IMR-90 (cell line): Measurements from ENCODE around the gene TRIM25. TPM values are rescaled to one million over a fixed set of nuclear protein-coding genes. Genes with fewer than 3 reads are reported as not detected.

ENCODE experiments used
- ATAC-seq: fragments of 200-7000 bp; cut with Tn5 transposase; 2 replicates; pipeline ENCODE4 v1.9.1; 2020; ENCODE audit warnings: low read depth, mild to moderate bottlenecking, moderate library complexity
- BruUV-seq: library from RNA; stranded (reverse); fragments of 400-500 nt; replicated peaks from 2 replicates; lab custom pipeline; 2021; lab: Mats Ljungman, UMichigan
- CTCF ChIA-PET: fragments of 300-600 bp; formaldehyde crosslinking; extraction: SDS; loops from one replicate; lab custom pipeline; 2021; ENCODE audit warnings: antibody characterized with exemption; lab: Yijun Ruan, JAX
- POLR2A ChIA-PET: fragments of 300-600 bp; sonication (Branson Sonifier 250); formaldehyde crosslinking; loops from one replicate; lab custom pipeline; 2022; ENCODE audit warnings: antibody characterized with exemption; ENCODE audit not compliant: unreplicated experiment; lab: Charles Lee
- DNase-seq: peaks from one replicate; pipeline ENCODE4 v3.0.0; 2013
- H2AFZ ChIP-seq: replicated peaks from 2 replicates; pipeline ENCODE3; 2013; ENCODE audit warnings: low read length, mild to moderate bottlenecking; ENCODE audit not compliant: poor library complexity
- H2AK5ac ChIP-seq: 2 replicates; pipeline ENCODE4 v1.6.1; 2013; ENCODE audit warnings: low read depth, low read length, inconsistent platforms
- H2AK9ac ChIP-seq: replicated peaks from 2 replicates; pipeline ENCODE3; 2013; ENCODE audit warnings: mild to moderate bottlenecking, low read depth, low read length, moderate library complexity; ENCODE audit not compliant: poor library complexity
- H2BK120ac ChIP-seq: 2 replicates; pipeline ENCODE4 v1.6.1; 2013; ENCODE audit warnings: low read depth, low read length, inconsistent platforms
- H2BK15ac ChIP-seq: 3 replicates; pipeline ENCODE4 v1.6.1; 2013; ENCODE audit warnings: low read depth, low read length, inconsistent platforms
- H2BK20ac ChIP-seq: 2 replicates; pipeline ENCODE4 v1.6.1; 2013; ENCODE audit warnings: low read depth, mild to moderate bottlenecking, inconsistent platforms, low read length, moderate library complexity
- H2BK5ac ChIP-seq: 2 replicates; pipeline ENCODE4 v1.6.1; 2013; ENCODE audit warnings: mild to moderate bottlenecking, low read depth, low read length, inconsistent platforms; ENCODE audit not compliant: poor library complexity, severe bottlenecking
- H3K14ac ChIP-seq: replicated peaks from 2 replicates; pipeline ENCODE4 v1.6.1; 2013; ENCODE audit warnings: low read depth, low read length, inconsistent platforms
- H3K18ac ChIP-seq: 2 replicates; pipeline ENCODE4 v1.6.1; 2013; ENCODE audit warnings: low read depth, low read length, control low read depth
- H3K23ac ChIP-seq: 2 replicates; pipeline ENCODE4 v1.6.1; 2013; ENCODE audit warnings: low read depth, low read length, inconsistent platforms
- H3K27ac ChIP-seq: 2 replicates; pipeline ENCODE4 v1.5.1; 2013; ENCODE audit warnings: mild to moderate bottlenecking, control low read depth, low read length; ENCODE audit not compliant: insufficient read depth
- H3K27me3 ChIP-seq: 2 replicates; pipeline ENCODE4 v1.6.1; 2013; ENCODE audit warnings: low read length; ENCODE audit not compliant: control insufficient read depth, insufficient read depth
- H3K36me3 ChIP-seq: 2 replicates; pipeline ENCODE4 v1.6.1; 2013; ENCODE audit warnings: low read length, mixed read lengths; ENCODE audit not compliant: control insufficient read depth, insufficient read depth
- H3K4ac ChIP-seq: 2 replicates; pipeline ENCODE4 v1.6.1; 2013; ENCODE audit warnings: low read depth, low read length, inconsistent platforms
- H3K4me1 ChIP-seq: 2 replicates; pipeline ENCODE4 v1.6.1; 2013; ENCODE audit warnings: low read length, mixed read lengths; ENCODE audit not compliant: control insufficient read depth, insufficient read depth
- H3K4me2 ChIP-seq: 2 replicates; pipeline ENCODE4 v1.6.1; 2013; ENCODE audit warnings: low read depth, mild to moderate bottlenecking, control low read depth, low read length, moderate library complexity
- H3K4me3 ChIP-seq: 2 replicates; pipeline ENCODE4 v1.5.1; 2013; ENCODE audit warnings: low read depth, mild to moderate bottlenecking, control low read depth, low read length, moderate library complexity; ENCODE audit not compliant: insufficient read depth
- H3K56ac ChIP-seq: 2 replicates; pipeline ENCODE4 v1.6.1; 2013; ENCODE audit warnings: low read length, inconsistent platforms; ENCODE audit not compliant: insufficient read depth; ENCODE audit errors: extremely low read depth
- H3K79me1 ChIP-seq, 2 experiments: 2 replicates each; pipeline ENCODE4 v1.6.1; 2013; ENCODE audit warnings: low read length in 2 of 2, inconsistent platforms in 1 of 2, low read depth in 1 of 2
- H3K9ac ChIP-seq: 2 replicates; pipeline ENCODE4 v1.6.1; 2013; ENCODE audit warnings: low read depth, low read length, control low read depth
- H3K9me1 ChIP-seq: 2 replicates; pipeline ENCODE4 v1.6.1; 2013; ENCODE audit warnings: low read length, inconsistent platforms; ENCODE audit not compliant: insufficient read depth
- H3K9me3 ChIP-seq: 2 replicates; pipeline ENCODE4 v1.6.1; 2013; ENCODE audit warnings: low read length; ENCODE audit not compliant: control insufficient read depth, insufficient read depth
- H4K20me1 ChIP-seq: 2 replicates; pipeline ENCODE4 v1.6.1; 2013; ENCODE audit warnings: low read length, inconsistent platforms; ENCODE audit not compliant: insufficient read depth
- H4K5ac ChIP-seq: 2 replicates; pipeline ENCODE4 v1.6.1; 2013; ENCODE audit warnings: mild to moderate bottlenecking, low read depth, low read length, control low read depth
- H4K8ac ChIP-seq, 2 experiments: 2 replicates each; pipeline ENCODE4 v1.6.1; 2013; ENCODE audit warnings: low read depth in 2 of 2, low read length in 2 of 2, control low read depth in 1 of 2, inconsistent platforms in 1 of 2
- H4K91ac ChIP-seq: 2 replicates; pipeline ENCODE4 v1.6.1; 2013; ENCODE audit warnings: low read depth, low read length, inconsistent platforms; ENCODE audit not compliant: insufficient read depth
- CEBPB ChIP-seq: IDR thresholded peaks from 2 replicates; pipeline ENCODE4 v1.6.1; 2012; ENCODE audit warnings: low read depth, low read length, improper control_type of control experiment
- CTCF ChIP-seq: conservative IDR thresholded peaks from 2 replicates; pipeline ENCODE4 v1.5.1; 2012; ENCODE audit warnings: mild to moderate bottlenecking, low read depth, low read length, improper control_type of control experiment
- MAZ ChIP-seq: IDR thresholded peaks from 2 replicates; pipeline ENCODE4 v1.6.1; 2012; ENCODE audit warnings: low read depth, mild to moderate bottlenecking, low read length, improper control_type of control experiment, moderate library complexity, borderline replicate concordance
- POLR2A ChIP-seq: IDR thresholded peaks from 2 replicates; pipeline ENCODE4 v1.6.1; 2012; ENCODE audit warnings: mild to moderate bottlenecking, low read depth, low read length
- RFX5 ChIP-seq: IDR thresholded peaks from 2 replicates; pipeline ENCODE4 v1.8.0; 2012; ENCODE audit warnings: low read depth, mild to moderate bottlenecking, low read length, moderate library complexity
- WGBS, 2 experiments: methylation state at CpG; one replicate each; pipeline versions ENCODE4 v1.1.5 to v1.1.7; 2013; ENCODE audit warnings: missing lambda C conversion rate in 2 of 2; ENCODE audit not compliant: insufficient read length in 1 of 2; ENCODE audit errors: extremely low coverage in 2 of 2; 5-methylcytosine and 5-hydroxymethylcytosine counted together
- dilution Hi-C: fragments of 300-500 bp; cut with HindIII; formaldehyde crosslinking; loops from one replicate; pipeline ENCODE4 v1.14.3; 2018; ENCODE audit warnings: low sequenced_read_pairs; ENCODE audit not compliant: unreplicated experiment
- in situ Hi-C: fragments of 300-500 bp; cut with MboI; formaldehyde crosslinking; loops from 3 replicates; pipeline ENCODE4 v1.14.3; 2019; ENCODE audit warnings: low sequenced_read_pairs, inconsistent platforms, mixed read lengths
- intact Hi-C: fragments of 100-400 bp; cut with micrococcal nuclease; formaldehyde crosslinking; loops from 2 replicates; pipeline ENCODE4 v1.10.0; 2022
- polyA plus RNA-seq, 3 experiments: library from polyadenylated mRNA; depleted of rRNA; stranded (reverse); fragments of >200 nt; gene quantifications; 2 replicates each; pipeline ENCODE4 v1.2.3, GENCODE V29; 2012; ENCODE audit warnings: low replicate concordance in 1 of 3
- total RNA-seq: library from RNA; depleted of rRNA; stranded (reverse); fragments of >200 nt; gene quantifications from 2 replicates; pipeline ENCODE4 v1.2.3, GENCODE V29; 2012

TRIM25 gene
- total and polyA plus RNA-seq, 2 of the 4 experiments (the other 2 are of a cell fraction): 25.5 to 27.5 TPM

- H3K9me3 ChIP-seq: no peaks in the 10 kb centered on the region
- H4K91ac ChIP-seq: no peak overlapping the region
- no peak overlapping the region for H3K4me2 ChIP-seq
- ATAC-seq (no peak), DNase-seq (no peak)
- H3K23ac ChIP-seq: no peak overlapping the region
- H2AK5ac ChIP-seq: no peak overlapping the region
- no peak overlapping the region for H3K27ac ChIP-seq
- no peak overlapping the region for H3K14ac ChIP-seq
- no peak overlapping the region for H3K18ac ChIP-seq
- dilution Hi-C loops (no loop called here), in situ Hi-C loops (no loop called here), intact Hi-C loops (no loop called here)
- TF ChIP-seq CEBPB: no peak
- TF ChIP-seq CTCF: no peak
- no peak for TF ChIP-seq POLR2A
- TF ChIP-seq MAZ: no peak
- TF ChIP-seq RFX5: no peak
- no peak overlapping the region for H3K4me3 ChIP-seq
- no peak overlapping the region for H2BK5ac ChIP-seq
- peaks cover 8% of the 10 kb centered on the region for H3K36me3 ChIP-seq
- no peaks in the 10 kb centered on the region for H3K27me3 ChIP-seq
- H4K8ac ChIP-seq: no peak overlapping the region
- H4K5ac ChIP-seq: no peak overlapping the region
- no peak overlapping the region for H2AK9ac ChIP-seq
- H2BK20ac ChIP-seq: no peak overlapping the region
- H3K79me1 ChIP-seq: peaks cover 4 to 7% of the 10 kb centered on the region in 2 experiments
- no peak overlapping the region for H3K4ac ChIP-seq
- H2AFZ ChIP-seq: no peak overlapping the region
- ChIA-PET CTCF (interaction anchor here (0.6 to 1.9 kb wide), 3 partner anchors 10 to 13 kb away, joined by 3 to 7 read pairs (median 4); no protein-coding TSS in a partner anchor), POLR2A (no interaction called here)
- H3K9ac ChIP-seq: no peak overlapping the region
- 100% methylated on average over 1 of the region's 2 CpGs; no CpG with 5 or more reads in 1 of the 2 experiments for WGBS, 2 experiments
- H2BK15ac ChIP-seq: no peak overlapping the region
- BruUV-seq: no TSS peak
- H2BK120ac ChIP-seq: no peak overlapping the region
- H3K9me1 ChIP-seq: no peaks in the 10 kb centered on the region
- no peaks in the 10 kb centered on the region for H3K4me1 ChIP-seq
- H3K56ac ChIP-seq: no peak overlapping the region
- H4K20me1 ChIP-seq: no peaks in the 10 kb centered on the region
Measured at GRCh38 chr17:56842577-56842976, 71.3 kb downstream of the TRIM25 start.
